GM13977 (cell line): ENCODE data around the gene HGFAC.

Experiments used
- DNase-seq: peaks from one replicate; pipeline ENCODE4 v3.0.0; 2012; ENCODE audit warnings: low spot score
- CTCF ChIP-seq: IDR thresholded peaks from 2 replicates; pipeline ENCODE4 v1.5.1; 2012; ENCODE audit warnings: mild to moderate bottlenecking, control low read depth; ENCODE audit not compliant: insufficient read depth; ENCODE audit errors: extremely low read depth, missing control alignments
- in situ Hi-C: fragments of 300-500 bp; cut with MboI; formaldehyde crosslinking; loops from one replicate; pipeline ENCODE4 v1.12.0; 2022; ENCODE audit warnings: low sequenced_read_pairs, low pct_unique_long_range_greater_than_20kb, mixed read lengths, inconsistent platforms; ENCODE audit not compliant: unreplicated experiment

Gene HGFAC

GRCh38 chr4:3401436-3402171 lies 40.2 kb upstream of the HGFAC start:
- no peak for DNase-seq
- no peak for TF ChIP-seq CTCF
- in situ Hi-C loops = no loop called here

GRCh38 chr4:3402491-3403347 lies 39.0 kb upstream of the HGFAC start:
- in situ Hi-C loops = no loop called here
- no peak for DNase-seq
- TF ChIP-seq CTCF = no peak

GRCh38 chr4:3403348-3403906 lies 38.3 kb upstream of the HGFAC start:
- in situ Hi-C loops = no loop called here
- no peak for TF ChIP-seq CTCF
- no peak for DNase-seq

- in situ Hi-C loops = no loop called here
- no peak for TF ChIP-seq CTCF
- DNase-seq = no peak
Observed at GRCh38 chr4:3404546-3404945, 37.2 kb upstream of the HGFAC start.

DNA sequence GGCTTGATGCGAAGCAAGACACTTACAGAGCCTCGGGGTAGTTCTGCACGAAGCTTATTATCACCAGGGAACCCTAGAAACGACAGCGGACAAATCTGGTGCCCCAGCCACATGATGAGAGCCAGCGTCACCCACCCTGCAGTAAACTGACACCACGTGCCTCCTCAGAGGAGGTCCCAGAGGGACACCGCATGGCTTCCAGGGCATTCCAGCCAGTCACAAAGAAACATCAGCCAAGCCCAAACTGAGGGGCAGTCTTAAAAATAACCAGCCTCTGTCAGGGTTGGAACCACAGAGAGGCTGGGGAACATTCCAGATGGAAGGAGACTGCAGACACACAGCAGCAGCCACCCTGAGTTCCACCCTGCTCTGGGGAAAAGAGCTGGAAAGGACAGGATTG lies 36.6 kb upstream of the HGFAC start:
- in situ Hi-C loops = no loop called here
- no peak for TF ChIP-seq CTCF
- DNase-seq = no peak

DNA sequence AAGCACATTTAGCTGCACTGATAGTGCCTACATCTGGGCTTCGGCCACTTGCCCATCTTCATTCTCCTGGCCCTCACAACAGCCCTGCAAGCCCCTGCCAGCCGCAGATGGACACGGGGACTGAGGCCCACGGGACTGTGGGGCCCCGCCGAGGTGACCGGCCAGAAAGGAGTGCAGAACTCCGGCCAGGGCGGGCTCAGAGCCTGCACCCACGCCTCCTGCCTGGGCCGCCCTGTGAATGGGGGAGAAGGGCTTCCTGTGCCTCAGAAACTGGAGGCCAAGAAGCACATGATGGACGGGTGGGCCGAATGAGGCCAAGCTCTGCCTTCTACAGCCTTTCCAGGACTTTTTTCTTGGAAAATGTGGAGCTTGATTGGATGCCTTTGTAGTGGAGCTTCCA lies 35.7 kb upstream of the HGFAC start:
- TF ChIP-seq CTCF = no peak
- in situ Hi-C loops = no loop called here
- DNase-seq = no peak
